H1 (cell line): ENCODE measurements around the gene MPIG6B. TPM values are rescaled to one million over a fixed set of nuclear protein-coding genes. Genes with fewer than 3 reads are reported as not detected.

Experiments used
- CTCF ChIA-PET: fragments of 300-600 bp; sonication (Branson Sonifier 250); formaldehyde crosslinking; loops from one replicate; lab custom pipeline; 2021; ENCODE audit not compliant: partially characterized antibody; lab: Charles Lee
- POLR2A ChIA-PET: fragments of 300-600 bp; sonication (Branson Sonifier 250); formaldehyde crosslinking; loops from one replicate; lab custom pipeline; 2021; ENCODE audit warnings: inconsistent platforms; ENCODE audit not compliant: partially characterized antibody; lab: Charles Lee
- DNase-seq, 2 experiments: peaks; one replicate each; pipeline versions ENCODE4 v3.0.0 to v3.0.0-alpha.2; 2010 to 2022; ENCODE audit warnings: low spot score in 2 of 2, low read depth in 1 of 2, mixed read lengths in 1 of 2
- FAIRE-seq: peaks from 2 replicates; lab custom pipeline; 2011; peaks lifted over from hg19 to GRCh38; lab: Jason Lieb, UNC
- H2AFZ ChIP-seq: 2 replicates; pipeline ENCODE4 v1.8.1; 2012; ENCODE audit warnings: low read length, inconsistent platforms
- H2AK5ac ChIP-seq: 2 replicates; pipeline ENCODE4 v1.6.1; 2013; ENCODE audit warnings: low read depth, low read length
- H2BK120ac ChIP-seq: replicated peaks from 2 replicates; pipeline ENCODE3; 2013; ENCODE audit warnings: low read depth, low read length, inconsistent platforms
- H2BK12ac ChIP-seq: 2 replicates; pipeline ENCODE4 v1.6.1; 2013; ENCODE audit warnings: low read depth, low read length
- H2BK15ac ChIP-seq: 2 replicates; pipeline ENCODE4 v1.6.1; 2013; ENCODE audit warnings: low read length
- H2BK20ac ChIP-seq: 2 replicates; pipeline ENCODE4 v1.6.1; 2013; ENCODE audit warnings: low read length
- H2BK5ac ChIP-seq: 2 replicates; pipeline ENCODE4 v1.6.1; 2013; ENCODE audit warnings: low read depth, low read length
- H3K14ac ChIP-seq: 2 replicates; pipeline ENCODE4 v1.6.1; 2013; ENCODE audit warnings: inconsistent platforms; ENCODE audit not compliant: insufficient read length
- H3K18ac ChIP-seq: 2 replicates; pipeline ENCODE4 v1.6.1; 2013; ENCODE audit warnings: low read length; ENCODE audit errors: extremely low read depth
- H3K23ac ChIP-seq: 2 replicates; pipeline ENCODE4 v1.6.1; 2013; ENCODE audit warnings: inconsistent platforms; ENCODE audit not compliant: insufficient read length
- H3K23me2 ChIP-seq: 2 replicates; pipeline ENCODE4 v1.6.1; 2013; ENCODE audit warnings: low read depth, low read length
- H3K27ac ChIP-seq: 2 replicates; pipeline ENCODE4 v1.6.1; 2011; ENCODE audit warnings: low read depth, low read length, inconsistent platforms
- H3K27me3 ChIP-seq, 4 experiments: replicated peaks in 1 of 4; 1 replicate in 1 of 4; 2 replicates in 3 of 4; pipeline versions ENCODE4 v1.6.1 to v1.8.1; 2011 to 2013; ENCODE audit warnings: low read length in 3 of 4, mild to moderate bottlenecking in 3 of 4, inconsistent platforms in 2 of 4, mixed read lengths in 2 of 4, moderate library complexity in 1 of 4; ENCODE audit not compliant: control insufficient read depth in 3 of 4, insufficient read depth in 3 of 4; ENCODE audit errors: extremely low read depth in 1 of 4
- H3K36me3 ChIP-seq, 4 experiments: 2 replicates each; pipeline versions ENCODE4 v1.6.1 to v1.8.1; 2011 to 2013; ENCODE audit warnings: mild to moderate bottlenecking in 4 of 4, low read length in 3 of 4, moderate library complexity in 2 of 4, control low read depth in 1 of 4, inconsistent platforms in 1 of 4; ENCODE audit not compliant: insufficient read depth in 4 of 4, control insufficient read depth in 2 of 4
- H3K4ac ChIP-seq: replicated peaks from 2 replicates; pipeline ENCODE3; 2013; ENCODE audit warnings: low read length, low read depth, mixed read lengths, inconsistent platforms; ENCODE audit not compliant: insufficient read length
- H3K4me1 ChIP-seq, 4 experiments: replicated peaks in 1 of 4; 1 replicate in 1 of 4; 2 replicates in 3 of 4; pipeline versions ENCODE4 v1.6.1 to v1.8.1; 2011 to 2013; ENCODE audit warnings: low read length in 3 of 4, inconsistent platforms in 2 of 4, mixed read lengths in 1 of 4; ENCODE audit not compliant: insufficient read depth in 4 of 4, control insufficient read depth in 3 of 4
- H3K4me2 ChIP-seq, 2 experiments: 2 replicates each; pipeline versions ENCODE4 v1.6.1 to v1.8.1; 2011 to 2013; ENCODE audit warnings: low read depth in 2 of 2, low read length in 2 of 2, control low read depth in 1 of 2, inconsistent platforms in 1 of 2, mild to moderate bottlenecking in 1 of 2; ENCODE audit not compliant: insufficient read depth in 1 of 2
- H3K4me3 ChIP-seq, 4 experiments: fragments of 200-600, 300-600 bp in 1 of 4; sonication (generic), shearing (Covaris generic), sonication (Bioruptor Twin) in 1 of 4; 2 replicates each; pipeline versions ENCODE4 v1.5.1 to v1.8.1; 2011 to 2016; ENCODE audit warnings: low read length in 4 of 4, low read depth in 3 of 4, control low read depth in 2 of 4, inconsistent platforms in 2 of 4, mild to moderate bottlenecking in 2 of 4, mixed read lengths in 1 of 4, moderate library complexity in 1 of 4; ENCODE audit not compliant: insufficient read depth in 2 of 4; ENCODE audit errors: extremely low read depth in 1 of 4
- H3K56ac ChIP-seq: replicated peaks from 2 replicates; pipeline ENCODE3; 2013; ENCODE audit warnings: low read depth, mild to moderate bottlenecking, mixed read lengths, low read length, inconsistent platforms; ENCODE audit not compliant: insufficient read length
- H3K79me1 ChIP-seq: 2 replicates; pipeline ENCODE4 v1.6.1; 2013; ENCODE audit warnings: low read depth, low read length, control low read depth
- H3K79me2 ChIP-seq, 2 experiments: 2 replicates each; pipeline versions ENCODE4 v1.6.1 to v1.8.1; 2012 to 2013; ENCODE audit warnings: low read length in 2 of 2, mild to moderate bottlenecking in 2 of 2, inconsistent platforms in 1 of 2; ENCODE audit not compliant: insufficient read depth in 2 of 2, control insufficient read depth in 1 of 2
- H3K9ac ChIP-seq, 4 experiments: replicated peaks in 1 of 4; 1 replicate in 1 of 4; 2 replicates in 3 of 4; pipeline versions ENCODE4 v1.6.1 to v1.8.1; 2011 to 2013; ENCODE audit warnings: low read depth in 3 of 4, low read length in 3 of 4, control low read depth in 2 of 4, mild to moderate bottlenecking in 2 of 4, moderate library complexity in 2 of 4, inconsistent platforms in 1 of 4; ENCODE audit errors: extremely low read depth in 1 of 4
- H3K9me3 ChIP-seq, 2 experiments: 2 replicates each; pipeline versions ENCODE4 v1.6.1 to v1.8.1; 2012 to 2013; ENCODE audit warnings: mild to moderate bottlenecking in 2 of 2, moderate library complexity in 2 of 2, control low read depth in 1 of 2, inconsistent platforms in 1 of 2, low read depth in 1 of 2, low read length in 1 of 2, mixed read lengths in 1 of 2; ENCODE audit not compliant: insufficient read depth in 2 of 2
- H4K20me1 ChIP-seq, 2 experiments: replicated peaks in 1 of 2; 2 replicates each; pipeline versions ENCODE3 to v1.8.1; 2011 to 2013; ENCODE audit warnings: inconsistent platforms in 2 of 2, low read length in 2 of 2, mild to moderate bottlenecking in 1 of 2; ENCODE audit not compliant: insufficient read depth in 2 of 2, control insufficient read depth in 1 of 2
- H4K5ac ChIP-seq: 2 replicates; pipeline ENCODE4 v1.6.1; 2013; ENCODE audit warnings: low read length, low read depth, mixed read lengths, inconsistent platforms; ENCODE audit not compliant: insufficient read length
- H4K8ac ChIP-seq: 2 replicates; pipeline ENCODE4 v1.8.0; 2013; ENCODE audit warnings: mild to moderate bottlenecking, moderate library complexity, low read length, inconsistent platforms; ENCODE audit not compliant: insufficient read depth; ENCODE audit errors: extremely low read depth
- H4K91ac ChIP-seq: replicated peaks from 2 replicates; pipeline ENCODE3; 2013; ENCODE audit warnings: low read length, mixed read lengths, inconsistent platforms; ENCODE audit not compliant: insufficient read length
- ATF2 ChIP-seq: IDR thresholded peaks from 2 replicates; pipeline ENCODE4 v1.6.1; 2012; ENCODE audit warnings: low read length, inconsistent platforms
- BRCA1 ChIP-seq: IDR thresholded peaks from 2 replicates; pipeline ENCODE4 v1.6.1; 2012; ENCODE audit warnings: low read depth, low read length, improper control_type of control experiment
- EZH2 ChIP-seq: fragments of 200-600 bp; sonication (generic); IDR thresholded peaks from 2 replicates; pipeline ENCODE4 v1.7.1; 2012; ENCODE audit warnings: low read depth, mild to moderate bottlenecking, moderate library complexity, low read length, inconsistent platforms; ENCODE audit not compliant: severe bottlenecking
- KDM4A ChIP-seq: IDR thresholded peaks from one replicate; pipeline ENCODE4 v1.7.1; 2012; ENCODE audit warnings: low read depth, mild to moderate bottlenecking, moderate library complexity, low read length, inconsistent platforms; ENCODE audit not compliant: severe bottlenecking
- POU5F1 ChIP-seq: IDR thresholded peaks from 2 replicates; pipeline ENCODE4 v1.6.1; 2011; ENCODE audit warnings: low read depth, mild to moderate bottlenecking, low read length, moderate library complexity
- SIN3A ChIP-seq, 2 experiments: IDR thresholded peaks in 1 of 2; conservative IDR thresholded peaks in 1 of 2; 2 replicates each; pipeline ENCODE4 v1.6.1; 2011 to 2012; ENCODE audit warnings: low read length in 2 of 2, improper control_type of control experiment in 1 of 2, low read depth in 1 of 2, mild to moderate bottlenecking in 1 of 2
- SP2 ChIP-seq: IDR thresholded peaks from 2 replicates; pipeline ENCODE4 v1.6.1; 2012; ENCODE audit warnings: mild to moderate bottlenecking, low read length, inconsistent platforms
- TAF7 ChIP-seq: optimal IDR thresholded peaks from 2 replicates; pipeline ENCODE3; 2011; ENCODE audit warnings: low read depth, mild to moderate bottlenecking, inconsistent platforms, low read length, moderate library complexity, borderline replicate concordance
- USF2 ChIP-seq: IDR thresholded peaks from 2 replicates; pipeline ENCODE4 v1.6.1; 2011; ENCODE audit warnings: low read length, improper control_type of control experiment
- WGBS, 2 experiments: shearing (Covaris generic) in 1 of 2; methylation state at CpG; one replicate each; pipeline versions ENCODE4 v1.1.6 to v1.1.7; 2013 to 2015; ENCODE audit warnings: low lambda C conversion rate in 2 of 2, mixed read lengths in 2 of 2, inconsistent platforms in 1 of 2, low coverage in 1 of 2, missing lambda C conversion rate in 1 of 2; ENCODE audit not compliant: insufficient replicate concordance in 2 of 2, insufficient coverage in 1 of 2, insufficient read length in 1 of 2; ENCODE audit errors: extremely low coverage in 1 of 2, missing lambda C conversion rate in 1 of 2; 5-methylcytosine and 5-hydroxymethylcytosine counted together
- polyA plus RNA-seq, 7 experiments: library from polyadenylated mRNA; depleted of rRNA in 3 of 7; stranded (reverse) in 5 of 7; unstranded in 2 of 7; fragments of >200 nt in 5 of 7; fragments of 200-250 nt in 2 of 7; gene quantifications; 1 replicate in 5 of 7; 2 replicates in 1 of 7; 4 replicates in 1 of 7; pipeline versions ENCODE4 v1.2.1 to v1.2.3, GENCODE V29; 2011 to 2013; ENCODE audit warnings: missing spikeins in 2 of 7, mixed read lengths in 2 of 7
- total RNA-seq: library from RNA; stranded (reverse); fragmentation: NEBNext Ultra II Directional; extraction: Animal tissue kit (Norgen Biotek cat#: 25700); gene quantifications from 2 replicates; pipeline ENCODE4 v1.2.1, GENCODE V29; 2021

Gene MPIG6B
- total and polyA plus RNA-seq, 2 of the 8 experiments (the other 6 are each of a cell fraction or from before 2014, with no cell fraction given), result 0.18 TPM; not detected in 1

DNA sequence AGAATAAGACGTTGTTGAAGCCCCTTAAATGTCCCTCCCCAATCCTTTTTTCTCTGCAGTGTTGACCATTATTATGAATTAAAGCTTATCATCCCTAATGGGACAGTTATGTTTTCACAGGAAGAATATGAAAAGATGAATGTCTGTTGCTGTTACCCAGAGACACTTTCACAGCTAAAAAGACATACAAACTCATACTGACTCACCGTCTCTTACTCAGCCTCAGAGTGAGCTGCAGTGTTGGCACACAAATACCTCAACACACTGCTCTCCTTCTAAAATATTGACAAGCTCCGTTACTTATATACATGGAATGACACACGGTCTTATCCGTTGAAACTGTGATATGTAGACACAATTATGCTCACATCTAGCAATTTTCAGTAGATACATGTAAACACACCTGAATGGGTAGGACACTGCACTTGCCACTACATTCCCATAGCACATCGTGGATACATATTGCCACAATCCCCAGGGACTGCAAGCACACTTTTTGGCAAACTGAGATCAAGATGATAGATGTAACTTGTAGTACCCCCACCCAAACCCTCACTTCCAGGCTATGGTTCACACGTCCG, 29.7 kb downstream of the MPIG6B start:
- Histone ChIP-seq H3K4ac (no peak overlapping the region), H2BK20ac (no peak overlapping the region)
- TF ChIP-seq TAF7, result no peak
- TF ChIP-seq ATF2, result no peak
- TF ChIP-seq SP2, result no peak
- no peak for TF ChIP-seq EZH2
- no peak for TF ChIP-seq USF2
- TF ChIP-seq KDM4A, result no peak
- TF ChIP-seq BRCA1, result no peak
- TF ChIP-seq POU5F1, result no peak
- no peak for TF ChIP-seq SIN3A (conservative IDR thresholded peaks at IDR 0.05 in 1 of 2, IDR thresholded peaks at IDR 0.05 in 1 of 2; ENCODE audit: low read depth in 1 of 2, low read length in 2 of 2)
- TF ChIP-seq, all 59 proteins: peak for 0
- Histone ChIP-seq H2BK15ac (no peak overlapping the region), H3K56ac (no peak overlapping the region), H2AFZ (no peak overlapping the region), H2BK12ac (no peak overlapping the region), H3K9me3 (no peaks in the 10 kb centered on the region), H2BK120ac (no peak overlapping the region), H4K5ac (no peak overlapping the region), H4K20me1 (no peaks in the 10 kb centered on the region), H3K14ac (no peak overlapping the region), H3K4me2 (no peak overlapping the region), H4K8ac (no peak overlapping the region), H4K91ac (no peak overlapping the region), H2AK5ac (no peak overlapping the region), H3K79me1 (no peaks in the 10 kb centered on the region), H3K4me3 (no peak overlapping the region), H3K18ac (no peak overlapping the region), H2BK5ac (no peak overlapping the region), H3K9ac (no peak overlapping the region), H3K23me2 (no peaks in the 10 kb centered on the region), H3K27ac (no peak overlapping the region), H3K36me3 (peaks cover 0 to 3% (median 0%) of the 10 kb centered on the region in 4 experiments; a peak in 1 of 8 replicates), H3K27me3 (no peaks in the 10 kb centered on the region), H3K79me2 (no peaks in the 10 kb centered on the region), H3K4me1 (no peaks in the 10 kb centered on the region), H3K23ac (no peak overlapping the region)
- ChIA-PET CTCF (interaction anchor here (0.5 to 4.2 kb wide), 9 partner anchors 13 to 709 kb away, joined by 3 to 25 read pairs (median 4); partner anchors contain the start of gene MSH5), POLR2A (interaction anchor here (0.7 to 4.8 kb wide), 14 partner anchors 8 to 88 kb away, joined by 3 to 33 read pairs (median 4); partner anchors contain the start of genes CLIC1, GPANK1, LY6G6C and LY6G6F)
- FAIRE-seq (no peak), DNase-seq (no peak)
- WGBS, 2 experiments, result 79% methylated on average over 8 of the region's 8 CpGs; no CpG with 5 or more reads in 1 of the 2 experiments
